OCI-LY1 (cell line): ENCODE results near the gene STK32B.

Experiments
- H2AFZ ChIP-seq: fragments of 200-600 bp; sonication (generic), shearing (Covaris generic); 2 replicates; pipeline ENCODE4 v1.6.0; 2014; ENCODE audit warnings: antibody characterized with exemption, mild to moderate bottlenecking, low read length
- H3F3A ChIP-seq: fragments of 200-600 bp; sonication (generic), shearing (Covaris generic); 2 replicates; pipeline ENCODE4 v1.6.0; 2014; ENCODE audit warnings: mild to moderate bottlenecking, antibody characterized with exemption, low read length, moderate library complexity; ENCODE audit not compliant: insufficient read depth
- H3K27ac ChIP-seq: fragments of 200-600 bp; sonication (generic); 2 replicates; pipeline ENCODE4 v1.5.1; 2014; ENCODE audit warnings: low read length, mixed run types, mild to moderate bottlenecking, low read depth; ENCODE audit not compliant: poor library complexity, severe bottlenecking
- H3K27me3 ChIP-seq: fragments of 200-600 bp; sonication (generic); 2 replicates; pipeline ENCODE4 v1.6.0; 2014; ENCODE audit warnings: antibody characterized with exemption, mild to moderate bottlenecking, low read length, moderate library complexity; ENCODE audit not compliant: insufficient read depth
- H3K36me3 ChIP-seq: fragments of 200-600 bp; sonication (generic); 2 replicates; pipeline ENCODE4 v1.6.1; 2014; ENCODE audit warnings: mild to moderate bottlenecking, antibody characterized with exemption, low read length, moderate library complexity, mixed read lengths; ENCODE audit not compliant: insufficient read depth
- H3K4me1 ChIP-seq: fragments of 200-600 bp; sonication (generic); 2 replicates; pipeline ENCODE4 v1.5.1; 2014; ENCODE audit warnings: mild to moderate bottlenecking, low read length, moderate library complexity; ENCODE audit not compliant: insufficient read depth, severe bottlenecking
- H3K4me2 ChIP-seq: fragments of 200-600 bp; sonication (generic), shearing (Covaris generic); 2 replicates; pipeline ENCODE4 v1.6.1; 2014; ENCODE audit warnings: low read length
- H3K4me3 ChIP-seq: fragments of 200-600 bp; sonication (generic); 2 replicates; pipeline ENCODE4 v1.5.1; 2014; ENCODE audit warnings: low read length, low read depth, mild to moderate bottlenecking, mixed read lengths; ENCODE audit not compliant: poor library complexity, severe bottlenecking
- H3K79me2 ChIP-seq: fragments of 200-600 bp; shearing (Covaris generic); 2 replicates; pipeline ENCODE4 v1.6.1; 2016; ENCODE audit warnings: mixed run types, low read length, mixed read lengths; ENCODE audit not compliant: insufficient read depth
- H3K9ac ChIP-seq: fragments of 200-600 bp; sonication (generic), shearing (Covaris generic); 2 replicates; pipeline ENCODE4 v1.6.1; 2014; ENCODE audit warnings: mild to moderate bottlenecking, low read length, mixed read lengths
- H3K9me2 ChIP-seq: fragments of 200-600 bp; sonication (generic), shearing (Covaris generic); 2 replicates; pipeline ENCODE4 v1.6.1; 2014; ENCODE audit warnings: low read depth, mild to moderate bottlenecking, low read length, mixed read lengths
- H3K9me3 ChIP-seq: fragments of 200-600 bp; shearing (Covaris generic); 2 replicates; pipeline ENCODE4 v1.6.1; 2014; ENCODE audit warnings: low read length, mixed read lengths
- H4K20me1 ChIP-seq: fragments of 200-600 bp; sonication (generic), shearing (Covaris generic); 2 replicates; pipeline ENCODE4 v1.6.0; 2016; ENCODE audit warnings: mild to moderate bottlenecking, low read length; ENCODE audit not compliant: insufficient read depth
- CTCF ChIP-seq: fragments of 200-600 bp; sonication (generic), shearing (Covaris generic); IDR thresholded peaks from 2 replicates; pipeline ENCODE4 v1.5.1; 2017; ENCODE audit warnings: mild to moderate bottlenecking, antibody characterized with exemption, low read length, moderate library complexity, mixed read lengths
- EZH2 ChIP-seq: fragments of 200-600 bp; sonication (generic), shearing (Covaris generic); IDR thresholded peaks from 2 replicates; pipeline ENCODE4 v1.8.0; 2017; ENCODE audit warnings: borderline replicate concordance, mixed run types, mild to moderate bottlenecking, antibody characterized with exemption, low read length, moderate library complexity, mixed read lengths

The STK32B gene

GRCh38 chr4:5184606-5185005, 133.3 kb downstream of the STK32B start:
- no peak overlapping the region for H2AFZ ChIP-seq
- no peaks in the 10 kb centered on the region for H4K20me1 ChIP-seq
- TF ChIP-seq EZH2: no peak
- TF ChIP-seq CTCF: no peak
- no peak overlapping the region for H3K4me3 ChIP-seq
- peaks cover 48% of the 10 kb centered on the region for H3K4me1 ChIP-seq
- no peak overlapping the region for H3K4me2 ChIP-seq
- H3K9ac ChIP-seq: no peak overlapping the region
- no peaks in the 10 kb centered on the region for H3K27me3 ChIP-seq
- H3K9me2 ChIP-seq: no peaks in the 10 kb centered on the region
- H3K79me2 ChIP-seq: no peaks in the 10 kb centered on the region
- no peaks in the 10 kb centered on the region for H3K36me3 ChIP-seq
- no peaks in the 10 kb centered on the region for H3F3A ChIP-seq
- H3K9me3 ChIP-seq: no peaks in the 10 kb centered on the region
- H3K27ac ChIP-seq: peak overlapping the region; percentile 96

GRCh38 chr4:5185551-5185950, 134.3 kb downstream of the STK32B start:
- Histone ChIP-seq H3K9me3 (no peaks in the 10 kb centered on the region), H3K79me2 (no peaks in the 10 kb centered on the region), H3K27ac (peak overlapping the region; percentile 96), H3K4me3 (no peak overlapping the region), H3K9me2 (no peaks in the 10 kb centered on the region), H3F3A (no peaks in the 10 kb centered on the region), H4K20me1 (no peaks in the 10 kb centered on the region), H3K4me1 (peaks cover 48% of the 10 kb centered on the region), H3K27me3 (no peaks in the 10 kb centered on the region), H3K9ac (peak overlapping the region; percentile 44; the same call in 1 of the 2 replicates), H2AFZ (no peak overlapping the region), H3K4me2 (peak overlapping the region; percentile 29; the same call in 1 of the 2 replicates), H3K36me3 (no peaks in the 10 kb centered on the region)
- TF ChIP-seq CTCF (no peak), EZH2 (no peak)

DNA sequence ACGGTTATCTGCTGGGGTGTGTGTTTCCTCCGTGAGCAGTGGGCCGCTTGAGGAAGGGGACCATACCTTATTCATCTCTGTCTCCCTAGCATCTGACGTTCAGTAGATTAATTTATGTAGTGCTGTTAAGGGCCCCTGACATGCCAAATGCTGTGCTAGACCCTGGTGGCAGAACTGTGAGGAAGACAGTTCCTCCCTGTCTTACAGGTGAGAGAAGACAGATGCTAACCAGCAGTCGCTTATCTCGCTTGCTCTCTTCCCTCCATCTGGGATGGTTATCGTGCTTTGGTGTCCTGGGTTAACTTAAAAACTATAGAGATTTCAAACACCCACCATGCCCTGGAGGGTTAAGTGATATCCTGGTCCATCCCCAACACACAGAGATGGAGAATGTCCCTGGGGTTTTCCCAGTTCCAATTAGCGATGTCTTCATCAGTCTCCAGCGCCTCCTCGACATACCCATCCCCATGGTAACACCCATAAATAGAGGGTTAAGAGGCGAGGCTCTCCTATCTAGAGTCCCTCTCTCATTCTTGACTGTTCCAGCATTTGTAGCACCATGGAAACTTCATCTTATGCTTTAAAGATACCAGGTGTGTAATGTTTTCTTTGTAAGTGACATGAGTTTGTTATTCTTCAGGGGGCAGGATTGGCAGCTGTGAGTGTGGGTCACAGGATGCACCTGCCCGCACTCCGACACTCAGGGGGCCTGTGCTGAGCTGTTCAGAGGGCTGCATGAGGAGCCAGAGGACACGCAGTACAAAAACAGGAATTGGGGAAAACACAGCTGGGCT, 135.2 kb downstream of the STK32B start:
- Histone ChIP-seq H4K20me1 (no peaks in the 10 kb centered on the region), H3K9me3 (no peaks in the 10 kb centered on the region), H3F3A (no peaks in the 10 kb centered on the region), H3K4me2 (peak overlapping the region; percentile 29; the same call in 1 of the 2 replicates), H3K4me3 (no peak overlapping the region), H3K4me1 (peaks cover 48% of the 10 kb centered on the region), H3K79me2 (no peaks in the 10 kb centered on the region), H3K36me3 (no peaks in the 10 kb centered on the region), H3K9me2 (no peaks in the 10 kb centered on the region), H3K9ac (peak overlapping the region; percentile 44; the same call in 1 of the 2 replicates), H3K27me3 (no peaks in the 10 kb centered on the region), H2AFZ (no peak overlapping the region), H3K27ac (peak overlapping the region; percentile 96)
- no peak for TF ChIP-seq CTCF
- no peak for TF ChIP-seq EZH2
